GM18499 (cell line): ENCODE results near the gene KRTAP9-7.

Experiments used
- ATAC-seq: cut with Tn5 transposase; IDR thresholded peaks from one replicate; pipeline ENCODE4 v1.9.1; 2021; ENCODE audit warnings: moderate number of reproducible peaks; ENCODE audit not compliant: insufficient read depth, unreplicated experiment

KRTAP9-7 gene

DNA sequence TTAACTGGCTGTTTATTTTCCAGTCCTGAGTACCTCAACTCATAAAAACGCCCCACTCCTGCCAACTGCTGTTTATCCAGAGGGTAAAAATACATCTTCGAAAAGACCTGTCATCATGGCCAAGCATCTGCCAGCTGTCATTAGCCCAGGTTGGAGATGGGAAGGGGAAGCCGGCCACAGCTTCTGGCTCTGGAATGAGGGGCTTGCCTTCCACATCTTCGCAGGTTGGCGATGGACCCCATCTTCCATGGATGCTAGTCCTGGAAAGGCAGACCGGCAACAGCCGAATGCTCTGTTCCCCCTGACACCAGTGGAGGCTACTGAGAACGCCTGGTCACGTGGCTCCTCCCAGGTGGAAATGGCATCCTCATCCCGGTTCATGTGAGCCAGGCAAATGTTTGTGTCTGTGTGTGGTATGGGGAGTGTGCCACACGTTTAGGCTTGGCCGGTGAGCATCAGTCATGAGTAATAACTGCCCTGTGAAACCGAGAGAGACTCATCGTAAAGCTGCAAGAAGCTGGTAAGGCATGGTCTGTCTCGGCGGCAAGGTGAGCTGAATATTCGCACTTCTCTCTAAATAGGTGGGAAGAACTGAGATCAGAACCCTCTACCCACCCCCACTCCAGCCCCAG is 40.4 kb downstream of the KRTAP9-7 start:
- no peak for ATAC-seq

DNA sequence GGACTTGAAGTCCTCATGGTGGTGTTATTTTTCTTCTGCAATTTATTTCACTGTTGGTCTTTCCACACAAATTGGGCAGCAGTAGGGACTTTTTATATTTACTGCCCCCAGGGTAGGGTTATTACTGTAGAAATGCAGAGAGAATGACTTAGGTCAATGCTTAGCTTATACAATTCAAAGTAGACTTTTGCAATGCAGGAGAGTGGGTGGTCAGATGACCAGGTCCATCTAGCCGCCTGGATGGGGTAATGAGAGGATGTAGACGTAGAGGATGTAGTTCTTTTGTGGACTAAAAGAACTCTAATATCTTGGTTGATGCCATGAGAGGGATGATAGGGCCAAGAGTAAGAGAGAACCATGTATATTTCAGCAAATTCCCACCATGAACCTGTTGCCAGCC is 42.7 kb downstream of the KRTAP9-7 start:
- no peak for ATAC-seq

DNA sequence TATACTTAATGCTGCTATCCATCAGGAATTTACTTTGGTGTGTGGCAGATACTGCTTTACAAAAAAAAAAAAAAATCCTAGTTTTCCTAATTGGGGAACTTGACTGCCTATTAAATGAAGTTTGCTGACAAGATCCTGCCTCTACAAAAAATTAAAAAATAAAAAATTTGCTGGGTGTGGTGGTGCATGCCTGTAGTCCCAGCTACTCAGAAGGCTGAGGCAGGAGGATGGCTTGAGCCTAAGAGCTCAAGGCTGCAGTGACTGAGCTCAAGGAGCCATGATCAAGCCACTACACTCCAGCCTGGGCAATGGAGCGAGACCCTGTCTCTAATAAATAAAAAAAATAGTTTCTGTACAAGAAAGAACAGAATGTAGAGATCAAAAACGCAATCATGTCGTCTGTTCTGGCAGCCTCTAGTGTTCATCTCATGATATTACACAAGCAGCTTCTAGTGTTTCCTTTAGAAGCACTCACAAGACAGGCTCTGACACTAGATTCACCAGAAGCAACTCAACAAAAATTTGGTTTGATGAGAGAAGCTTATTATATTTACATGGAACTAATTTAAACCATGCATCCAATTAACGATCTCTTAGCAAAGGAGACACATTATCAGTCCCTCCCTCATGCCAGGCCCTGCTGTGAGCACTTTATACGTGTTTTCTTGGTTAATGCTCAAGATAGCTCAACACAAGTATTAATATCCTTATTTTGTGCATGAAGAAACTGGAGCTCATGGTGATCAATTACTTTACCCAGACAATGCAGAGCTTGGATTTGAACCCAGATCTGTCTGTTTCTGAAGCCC is 46.8 kb downstream of the KRTAP9-7 start:
- ATAC-seq: no peak

DNA sequence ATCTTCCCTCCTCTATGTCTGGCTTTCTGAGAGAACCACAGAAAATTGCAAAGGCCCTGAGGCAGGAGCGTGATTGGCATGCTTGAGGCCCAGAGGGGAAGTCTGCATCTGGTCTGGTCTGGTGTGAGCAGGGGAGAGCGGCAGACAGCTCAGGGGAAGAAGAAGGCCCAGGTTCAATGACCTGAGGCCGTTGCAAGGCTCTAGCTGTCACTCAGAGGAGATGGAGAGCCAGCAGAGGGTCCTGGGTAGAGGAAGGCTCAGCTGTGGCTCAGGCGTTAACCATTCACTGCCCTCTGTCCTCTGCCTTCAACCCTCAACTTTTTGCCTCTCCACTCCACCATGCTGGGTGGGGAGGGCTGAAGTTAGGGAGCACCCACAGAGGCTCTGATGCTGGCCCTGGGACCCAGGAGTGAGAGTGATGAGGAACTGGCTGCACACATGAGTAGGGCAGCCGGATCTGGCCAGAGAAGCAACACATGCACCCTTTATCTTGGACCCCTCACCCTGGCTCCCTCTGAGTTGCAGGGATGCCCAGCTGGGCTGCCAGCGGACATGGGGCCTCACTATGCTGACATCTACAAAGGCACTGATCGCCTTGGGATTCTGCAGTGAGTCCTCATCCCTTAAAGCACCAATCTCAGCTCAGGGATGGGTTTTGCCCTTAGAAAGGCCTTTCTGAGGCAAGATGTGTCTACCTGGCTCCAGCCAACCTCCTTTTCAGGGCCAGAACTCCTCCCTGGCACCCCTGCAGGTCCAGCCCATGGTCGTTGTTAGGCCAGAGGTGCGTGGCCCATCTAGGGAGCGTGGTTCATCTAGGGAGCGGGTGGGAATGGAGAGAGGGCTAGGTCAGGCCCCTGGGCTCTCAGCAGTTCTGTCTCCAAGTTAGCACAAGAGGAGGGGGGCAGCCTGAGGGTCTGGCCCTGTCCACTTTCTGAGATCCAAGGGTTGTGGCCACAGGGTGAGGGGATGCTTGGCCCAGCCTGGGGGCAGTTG is 47.7 kb downstream of the KRTAP9-7 start:
- ATAC-seq: no peak

GRCh38 chr17:41324180-41325075 is 48.9 kb downstream of the KRTAP9-7 start:
- ATAC-seq: no peak

- no peak for ATAC-seq
These were observed 49.6 kb downstream of the KRTAP9-7 start for GRCh38 chr17:41325126-41325525.

- no peak for ATAC-seq
These were observed 50.1 kb downstream of the KRTAP9-7 start for GRCh38 chr17:41325611-41326010.
